ENCODE results near the gene SVOP. TPM values are rescaled to one million over a fixed set of nuclear protein-coding genes. Genes with fewer than 3 reads are reported as not detected.
A peak's percentile ranks its signal among the peaks of the same experiment; 100 is the strongest.
"Not testable (repeated sequence)": the region's sequence is repeated elsewhere in the genome, so short reads cannot be mapped to it uniquely, and the experiment has no call there.

The SVOP gene
- polyA plus RNA-seq, 1 donor from 2014 or later = not detected

DNA sequence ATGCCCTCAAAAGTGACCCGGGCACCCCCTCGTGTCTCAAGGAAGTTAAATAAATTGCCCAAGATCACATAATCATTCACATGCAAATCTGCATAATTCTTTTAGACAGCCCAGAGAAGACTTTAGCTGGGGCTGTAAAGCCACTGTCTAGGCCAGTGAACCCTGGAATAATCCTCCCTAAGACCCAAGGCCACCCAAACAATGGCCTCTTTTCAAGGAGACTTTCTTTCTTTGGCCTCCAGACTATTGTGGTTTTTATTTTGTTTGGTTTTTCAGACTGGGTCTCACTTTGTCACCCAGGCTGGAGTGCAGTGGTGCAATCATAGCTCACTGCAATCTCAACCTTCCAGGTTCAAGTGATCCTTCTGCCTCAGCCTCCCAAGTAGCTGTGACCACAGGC is 10.6 kb downstream of the SVOP start:
- Mint-ChIP-seq H3K9me3 (peaks cover 0 to 2% (median 0%) of the 10 kb centered on the region in 3 donors), H3K27me3 (peaks cover 17% of the 10 kb centered on the region), H3K36me3 (no peaks in the 10 kb centered on the region), H3K4me3 (no peak overlapping the region), H3K27ac (no peak overlapping the region), H3K4me1 (no peaks in the 10 kb centered on the region)

DNA sequence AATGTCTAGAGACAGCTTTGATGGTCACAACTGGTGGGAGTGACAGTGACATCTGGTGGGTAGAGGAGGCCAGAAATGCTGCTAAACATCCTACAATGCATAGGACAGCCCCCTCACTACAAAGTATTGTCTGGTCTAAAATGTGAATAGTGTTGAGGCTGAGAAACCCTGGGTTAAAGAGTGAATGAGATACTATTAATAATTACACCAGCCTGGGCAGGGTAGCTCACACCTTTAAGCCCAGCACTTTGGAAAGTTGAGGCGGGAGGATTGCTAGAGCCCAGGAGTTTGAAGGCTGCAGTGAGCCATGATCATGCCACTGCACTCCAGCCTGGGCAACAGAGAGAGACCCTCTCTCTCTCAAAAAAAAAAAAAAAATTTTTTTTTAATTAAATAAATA is 11.1 kb downstream of the SVOP start:
- Mint-ChIP-seq H3K9me3 (no peaks in the 10 kb centered on the region), H3K36me3 (no peaks in the 10 kb centered on the region), H3K27me3 (peaks cover 16% of the 10 kb centered on the region), H3K27ac (no peak overlapping the region), H3K4me1 (no peaks in the 10 kb centered on the region), H3K4me3 (no peak overlapping the region)

DNA sequence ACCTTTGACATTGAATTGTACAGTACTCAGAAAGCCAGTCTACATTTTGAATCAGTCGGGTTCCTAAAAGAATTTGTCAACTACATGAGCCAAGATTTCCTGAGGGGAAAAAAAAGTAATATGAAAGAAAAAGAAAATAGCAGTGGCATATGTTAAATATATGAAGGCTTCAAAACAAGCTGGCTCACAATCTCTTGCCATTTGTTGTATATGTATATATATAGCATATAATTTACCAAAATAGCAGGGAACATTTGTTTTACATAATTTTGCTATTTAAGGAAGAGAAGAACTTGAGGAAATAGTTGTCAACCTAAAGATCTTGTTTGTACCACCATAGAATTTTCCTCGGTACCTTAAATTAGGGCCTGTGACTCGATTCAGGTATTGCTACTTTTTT is 16.9 kb downstream of the SVOP start:
- no peak overlapping the region for H3K27ac Mint-ChIP-seq
- H3K4me1 Mint-ChIP-seq = no peaks in the 10 kb centered on the region
- no peak overlapping the region for H3K4me3 Mint-ChIP-seq
- H3K27me3 Mint-ChIP-seq = peaks cover 7% of the 10 kb centered on the region
- H3K36me3 Mint-ChIP-seq = no peaks in the 10 kb centered on the region
- H3K9me3 Mint-ChIP-seq = no peaks in the 10 kb centered on the region

DNA sequence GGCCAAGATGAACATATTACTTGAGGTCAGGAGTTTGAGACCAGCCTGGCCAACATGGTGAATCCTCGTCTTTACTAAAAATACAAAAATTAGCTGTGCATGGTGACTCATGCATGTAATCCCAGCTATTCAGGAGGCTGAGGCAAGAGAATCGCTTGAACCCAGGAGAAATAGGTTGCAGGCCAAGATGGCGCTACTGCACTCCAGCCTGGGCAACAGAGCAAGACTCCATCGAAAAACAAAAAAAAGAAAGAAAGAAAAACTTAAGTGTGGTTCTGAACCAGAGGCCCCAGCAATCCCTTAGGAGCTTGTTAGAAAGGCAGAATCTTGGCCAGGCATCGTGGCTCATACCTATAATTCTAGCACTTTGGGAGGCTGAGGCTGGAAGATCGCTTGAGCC is 24.5 kb downstream of the SVOP start:
- Mint-ChIP-seq H3K36me3 (no peaks in the 10 kb centered on the region), H3K9me3 (peaks cover 0 to 2% (median 1%) of the 10 kb centered on the region in 3 donors), H3K27ac (no peak overlapping the region), H3K27me3 (peaks cover 9% of the 10 kb centered on the region), H3K4me1 (no peaks in the 10 kb centered on the region), H3K4me3 (no peak overlapping the region)

DNA sequence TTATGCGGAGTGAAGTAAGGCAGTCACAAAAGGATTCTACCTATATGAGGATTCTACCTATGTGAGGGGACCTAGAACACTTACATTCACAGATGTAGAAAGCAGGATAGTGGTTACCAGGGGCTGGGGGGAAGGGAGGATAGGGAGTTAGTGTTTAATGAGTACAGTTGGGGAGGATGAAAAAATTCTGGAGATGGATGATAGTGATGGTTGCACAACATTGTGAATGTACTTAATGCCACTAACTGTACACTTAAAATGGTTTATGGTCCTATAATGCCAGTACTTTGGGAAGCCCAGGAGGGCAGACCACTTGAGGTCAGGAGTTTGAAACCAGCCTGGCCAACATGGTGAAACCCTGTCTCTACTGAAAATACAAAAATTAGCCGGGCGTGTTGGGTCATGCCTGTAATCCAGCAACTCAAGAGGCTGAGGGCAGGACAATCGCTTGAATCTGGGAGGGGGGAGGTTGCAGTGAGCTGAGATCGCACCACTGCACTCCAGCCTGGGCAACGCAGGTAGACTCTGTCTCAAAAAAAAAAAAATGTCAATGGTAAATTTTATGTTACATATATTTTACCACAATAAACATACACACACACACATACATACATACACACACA is 25.4 kb downstream of the SVOP start:
- no peak overlapping the region for H3K27ac Mint-ChIP-seq
- no peak overlapping the region for H3K4me3 Mint-ChIP-seq
- no peaks in the 10 kb centered on the region for H3K4me1 Mint-ChIP-seq
- peaks cover 0 to 2% (median 1%) of the 10 kb centered on the region in 3 donors for H3K9me3 Mint-ChIP-seq
- H3K27me3 Mint-ChIP-seq = peaks cover 9% of the 10 kb centered on the region
- no peaks in the 10 kb centered on the region for H3K36me3 Mint-ChIP-seq

DNA sequence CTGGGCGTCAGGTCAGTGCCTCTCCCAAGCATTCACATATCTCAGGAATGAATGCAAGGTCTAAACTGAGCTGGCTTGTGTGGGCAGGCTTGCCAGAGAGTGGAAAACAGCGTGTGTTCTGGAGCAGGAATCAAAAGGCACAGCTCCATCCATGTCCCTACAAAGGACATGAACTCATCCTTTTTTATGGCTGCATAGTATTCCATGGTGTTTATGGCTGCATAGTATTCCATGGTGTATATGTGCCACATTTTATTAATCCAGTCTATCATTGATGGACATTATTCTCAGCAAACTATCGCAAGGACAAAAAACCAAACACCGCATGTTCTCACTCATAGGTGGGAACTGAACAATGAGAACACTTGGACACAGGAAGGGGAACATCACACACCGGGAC is 30.8 kb downstream of the SVOP start:
- H3K27ac Mint-ChIP-seq, H3K36me3 Mint-ChIP-seq, H3K27me3 Mint-ChIP-seq, H3K4me1 Mint-ChIP-seq, H3K9me3 Mint-ChIP-seq, H3K4me3 Mint-ChIP-seq: not testable (repeated sequence)

DNA sequence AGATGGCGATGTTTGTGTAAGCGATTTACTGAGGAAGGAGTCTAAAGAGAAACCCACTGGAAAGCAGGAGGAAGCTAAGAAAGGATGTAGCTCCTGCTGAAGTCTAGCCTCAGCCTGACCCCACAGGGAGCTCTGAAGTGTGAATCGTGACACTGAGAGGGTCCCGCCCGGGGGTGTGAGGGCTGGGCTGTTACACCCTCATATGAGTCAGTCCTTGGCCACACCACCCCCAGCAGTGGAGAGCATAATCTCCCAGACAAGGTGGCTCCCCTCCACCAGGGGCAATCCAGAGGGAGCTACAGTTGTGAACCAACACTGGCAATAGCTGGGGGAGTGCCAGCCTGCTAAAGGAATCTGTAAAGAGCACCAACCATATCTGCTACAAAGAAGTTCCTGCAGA is 31.5 kb downstream of the SVOP start:
- H3K27me3 Mint-ChIP-seq = peaks cover 9% of the 10 kb centered on the region
- peaks cover 0 to 2% (median 0%) of the 10 kb centered on the region in 3 donors for H3K9me3 Mint-ChIP-seq
- no peaks in the 10 kb centered on the region for H3K4me1 Mint-ChIP-seq
- H3K36me3 Mint-ChIP-seq = no peaks in the 10 kb centered on the region
- peak overlapping the region in 1 of 4 donors; percentile 41 for H3K4me3 Mint-ChIP-seq
- H3K27ac Mint-ChIP-seq = no peak overlapping the region

DNA sequence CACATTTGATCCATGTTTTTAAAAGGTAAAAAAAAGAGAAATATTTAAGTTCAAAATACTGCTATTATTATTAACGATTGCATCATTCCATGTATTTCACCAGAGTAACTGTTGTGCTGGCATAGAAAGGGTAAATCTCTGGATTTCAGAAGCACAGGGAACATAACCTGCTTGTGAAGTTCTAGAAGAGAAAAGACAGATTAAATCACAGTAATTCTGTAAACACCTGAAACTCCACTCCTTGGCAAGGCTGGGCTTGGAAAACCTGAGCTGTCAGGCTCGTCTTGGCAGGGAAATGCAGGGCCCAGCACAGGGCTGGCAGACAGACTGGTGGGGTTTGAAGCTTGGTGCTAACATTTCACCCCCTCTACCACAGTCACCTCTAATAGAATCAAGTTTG is 35.1 kb downstream of the SVOP start:
- no peaks in the 10 kb centered on the region for H3K36me3 Mint-ChIP-seq
- peaks cover 0 to 2% (median 0%) of the 10 kb centered on the region in 3 donors for H3K9me3 Mint-ChIP-seq
- no peak overlapping the region for H3K27ac Mint-ChIP-seq
- H3K4me3 Mint-ChIP-seq = no peak overlapping the region
- no peaks in the 10 kb centered on the region for H3K4me1 Mint-ChIP-seq
- peaks cover 3% of the 10 kb centered on the region for H3K27me3 Mint-ChIP-seq

DNA sequence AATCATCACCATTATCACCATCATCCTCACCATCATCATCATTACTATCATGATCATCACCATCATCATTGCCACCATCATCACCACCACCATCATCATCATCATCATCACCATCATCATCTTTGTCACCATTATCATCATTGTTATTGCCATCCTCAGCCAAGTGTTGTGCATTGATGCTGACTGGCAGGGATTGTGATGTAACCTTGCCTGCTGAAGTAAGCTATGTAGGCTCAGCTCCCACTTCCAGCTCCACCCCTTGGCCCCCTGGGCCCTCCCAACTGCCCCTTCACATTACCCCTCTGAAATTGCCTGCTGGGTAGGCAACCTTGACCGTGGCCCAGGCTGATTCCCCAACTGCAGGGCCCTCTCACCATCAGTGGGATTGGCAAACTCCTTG is 37.6 kb downstream of the SVOP start:
- Mint-ChIP-seq H3K4me1 (no peaks in the 10 kb centered on the region), H3K4me3 (no peak overlapping the region), H3K27ac (no peak overlapping the region), H3K36me3 (no peaks in the 10 kb centered on the region), H3K9me3 (peaks cover 0 to 2% (median 0%) of the 10 kb centered on the region in 3 donors), H3K27me3 (peaks cover 1% of the 10 kb centered on the region)

DNA sequence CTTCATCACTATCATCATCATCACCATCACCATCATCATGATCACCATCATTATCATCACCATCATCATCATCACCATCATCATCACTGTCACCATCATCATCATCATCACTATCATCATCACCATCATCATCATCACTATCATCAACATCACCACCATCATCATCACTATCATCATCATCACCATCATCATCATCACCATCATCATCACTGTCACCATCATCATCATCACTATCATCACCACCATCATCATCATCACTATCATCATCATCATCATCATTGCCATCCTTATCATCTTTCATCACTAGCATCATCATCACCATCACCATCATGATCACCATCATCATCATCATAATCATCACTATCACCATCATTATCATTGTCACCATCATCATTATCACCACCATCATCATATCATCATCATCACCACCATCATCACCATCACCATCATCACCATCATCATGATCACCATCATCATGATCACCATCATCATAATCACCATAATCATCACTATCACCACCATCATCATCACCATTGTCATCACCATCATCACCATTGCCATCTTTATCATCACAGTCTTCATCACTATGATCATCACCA is 38.1 kb downstream of the SVOP start:
- H3K9me3 Mint-ChIP-seq = peaks cover 0 to 2% (median 0%) of the 10 kb centered on the region in 3 donors
- H3K27ac Mint-ChIP-seq = no peak overlapping the region
- peaks cover 3% of the 10 kb centered on the region for H3K27me3 Mint-ChIP-seq
- no peaks in the 10 kb centered on the region for H3K36me3 Mint-ChIP-seq
- no peak overlapping the region for H3K4me3 Mint-ChIP-seq
- no peaks in the 10 kb centered on the region for H3K4me1 Mint-ChIP-seq

DNA sequence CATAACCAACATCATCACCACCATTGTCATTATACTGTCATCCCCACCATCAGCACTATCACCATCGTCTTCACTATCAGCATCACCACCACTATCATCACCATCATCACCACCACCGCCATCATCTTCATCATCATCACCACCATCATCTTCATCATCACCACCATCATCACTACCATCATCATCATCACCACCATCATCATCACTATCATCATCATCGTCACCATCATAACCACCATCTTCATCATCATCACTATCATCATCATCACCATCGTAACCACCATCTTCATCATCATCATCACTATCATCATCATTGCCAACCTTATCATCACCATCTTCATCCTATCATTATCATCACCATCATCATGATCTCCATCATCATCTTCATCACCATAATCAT is 39.0 kb downstream of the SVOP start:
- Mint-ChIP-seq H3K9me3 (no peaks in the 10 kb centered on the region), H3K27ac (no peak overlapping the region), H3K4me3 (no peak overlapping the region), H3K4me1 (no peaks in the 10 kb centered on the region), H3K27me3 (peaks cover 4% of the 10 kb centered on the region), H3K36me3 (no peaks in the 10 kb centered on the region)

DNA sequence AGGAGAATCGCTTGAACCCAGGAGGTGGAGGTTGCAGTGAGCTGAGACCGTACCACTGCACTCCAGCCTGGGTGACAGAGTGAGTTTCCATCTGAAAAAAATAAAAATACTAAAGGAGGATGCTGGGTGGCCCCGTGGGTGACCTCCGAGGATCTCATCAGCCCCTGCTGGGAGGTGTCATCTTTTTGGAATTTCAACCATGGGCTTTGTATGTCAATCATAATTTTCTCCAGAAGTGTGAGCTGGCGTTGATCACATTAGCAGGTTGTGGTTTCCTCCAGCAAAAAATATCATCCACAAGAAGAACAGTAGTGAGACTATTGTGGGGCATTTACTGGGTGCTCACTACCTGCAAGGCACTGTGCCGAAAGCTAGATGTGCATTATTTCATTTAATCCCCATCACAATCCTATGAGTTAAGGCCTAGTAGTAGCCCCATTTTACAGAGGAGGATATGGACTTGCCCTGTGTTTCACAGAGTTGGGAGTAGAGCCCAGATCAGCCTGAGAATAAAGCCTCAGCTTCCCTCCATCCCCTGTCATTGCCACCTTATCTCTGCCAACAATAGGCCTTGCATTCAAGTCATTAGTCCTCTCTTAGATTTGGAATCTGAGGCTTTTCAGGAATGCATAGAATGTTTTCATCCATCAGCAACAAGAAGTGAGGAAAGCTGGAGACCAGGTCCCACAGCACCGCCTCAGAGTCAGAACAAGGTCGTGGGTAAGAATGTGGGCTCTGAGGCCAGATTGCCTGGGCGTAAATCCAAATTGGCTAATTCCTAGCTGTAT is 39.8 kb downstream of the SVOP start:
- no peaks in the 10 kb centered on the region for H3K36me3 Mint-ChIP-seq
- H3K4me1 Mint-ChIP-seq = no peaks in the 10 kb centered on the region
- H3K27me3 Mint-ChIP-seq = peaks cover 4% of the 10 kb centered on the region
- no peak overlapping the region for H3K27ac Mint-ChIP-seq
- H3K4me3 Mint-ChIP-seq = no peak overlapping the region
- no peaks in the 10 kb centered on the region for H3K9me3 Mint-ChIP-seq

DNA sequence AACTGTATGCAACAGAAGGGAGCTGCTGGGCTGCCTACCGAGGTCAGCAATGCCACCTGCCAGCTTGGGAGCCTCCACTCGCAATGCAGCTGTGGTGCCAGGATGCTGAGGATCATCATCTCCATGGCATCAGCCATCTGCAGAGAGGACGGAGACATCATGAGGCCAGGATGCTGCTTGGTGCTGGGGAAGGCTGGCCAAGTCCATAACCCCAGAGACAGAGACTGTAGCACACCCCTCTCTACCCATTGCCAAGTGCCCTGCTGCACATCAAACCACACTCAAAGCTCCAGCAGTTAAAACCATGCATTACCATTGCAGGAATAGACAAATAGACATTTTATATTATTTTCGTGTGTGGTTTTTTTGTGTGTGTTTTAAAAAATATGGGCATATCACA is 43.5 kb downstream of the SVOP start:
- Mint-ChIP-seq H3K36me3 (peaks cover 4% of the 10 kb centered on the region), H3K27me3 (peaks cover 2% of the 10 kb centered on the region), H3K9me3 (no peaks in the 10 kb centered on the region), H3K27ac (no peak overlapping the region), H3K4me1 (no peaks in the 10 kb centered on the region), H3K4me3 (no peak overlapping the region)

DNA sequence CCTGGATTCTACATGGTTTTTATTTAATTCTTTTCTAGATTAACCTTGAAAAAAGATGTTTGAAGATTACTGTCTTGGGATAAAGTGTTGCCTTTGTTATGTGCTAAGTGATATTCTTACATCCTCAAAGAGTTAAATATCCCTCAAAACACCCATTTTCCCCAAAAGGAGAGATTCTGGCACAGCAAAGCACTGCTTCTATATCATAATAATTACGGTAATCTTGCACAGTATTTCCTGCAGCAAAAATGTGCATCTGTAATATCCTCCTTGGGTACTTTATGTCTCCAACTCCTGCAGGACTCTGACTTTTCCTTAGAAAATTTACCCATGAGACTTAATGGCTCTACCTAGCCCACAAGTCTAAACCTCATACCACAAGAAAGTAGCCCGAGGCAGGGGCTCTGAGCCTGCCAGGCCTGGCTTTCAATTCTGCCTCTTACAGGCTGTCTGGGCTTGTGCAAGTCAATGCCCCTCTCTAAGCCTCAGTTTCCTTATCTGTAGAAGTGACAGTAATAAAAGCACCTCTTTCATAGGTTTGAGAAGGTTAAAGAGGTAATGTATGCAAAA is 45.8 kb downstream of the SVOP start:
- Mint-ChIP-seq H3K4me3 (no peak overlapping the region), H3K9me3 (no peaks in the 10 kb centered on the region), H3K27ac (no peak overlapping the region), H3K27me3 (peaks cover 2% of the 10 kb centered on the region), H3K4me1 (peaks cover 0 to 3% (median 0%) of the 10 kb centered on the region in 3 donors), H3K36me3 (peaks cover 4% of the 10 kb centered on the region)

DNA sequence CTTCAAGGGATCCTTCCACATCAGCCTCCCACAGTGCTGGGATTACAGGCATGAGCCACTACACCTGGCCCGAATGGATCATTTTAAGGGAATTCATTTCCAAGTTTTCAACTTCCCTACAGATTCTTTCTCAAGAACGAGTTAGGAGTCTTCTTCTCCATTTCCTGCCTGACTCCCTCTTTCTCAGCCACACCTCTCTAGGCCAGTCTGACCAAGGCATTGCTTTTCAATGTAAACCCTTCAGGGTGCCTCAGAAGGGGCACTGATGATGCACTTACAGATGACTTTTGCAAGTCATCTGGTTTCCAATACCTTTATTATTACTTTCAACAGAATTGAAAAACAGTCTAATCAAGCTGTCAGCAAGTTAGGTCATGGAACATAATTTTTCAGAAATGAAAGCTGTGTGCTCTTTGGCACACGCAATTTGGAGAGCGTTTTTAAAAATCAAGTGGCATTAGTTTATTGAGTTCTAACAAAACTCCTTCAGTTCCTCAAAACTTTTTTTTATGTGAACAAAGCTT is 47.2 kb downstream of the SVOP start:
- Mint-ChIP-seq H3K4me3 (no peak overlapping the region), H3K4me1 (peaks cover 0 to 3% (median 0%) of the 10 kb centered on the region in 3 donors), H3K36me3 (peaks cover 4% of the 10 kb centered on the region), H3K27me3 (peaks cover 4% of the 10 kb centered on the region), H3K27ac (no peak overlapping the region), H3K9me3 (no peaks in the 10 kb centered on the region)
